Measurements from ENCODE around the gene CRTC2.
A peak's percentile ranks its signal among the peaks of the same experiment; 100 is the strongest.

Gene CRTC2

DNA sequence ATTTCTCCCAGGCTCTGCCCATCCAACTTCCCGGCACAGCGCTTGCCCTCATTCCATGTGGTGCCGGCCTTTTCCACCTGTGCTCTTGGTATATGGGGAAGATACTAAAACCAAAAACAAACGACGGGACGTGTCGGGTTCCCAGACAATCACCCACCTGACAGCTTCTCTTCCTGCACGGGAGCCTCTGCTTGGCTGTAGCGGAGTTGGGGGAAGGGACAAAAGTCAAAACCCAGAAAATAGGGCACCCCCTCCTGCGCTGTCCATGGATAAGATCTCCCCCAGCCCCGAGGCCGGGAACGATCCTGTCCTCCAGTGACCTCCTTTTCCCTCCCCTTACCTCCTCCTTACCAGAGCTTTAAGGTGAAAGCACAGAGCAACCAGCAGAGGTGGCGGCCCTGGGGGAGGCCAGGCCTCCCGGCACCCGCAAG, 18.4 kb upstream of the CRTC2 start:
- DNase-seq (ENCODE audit: low spot score) = no peak

DNA sequence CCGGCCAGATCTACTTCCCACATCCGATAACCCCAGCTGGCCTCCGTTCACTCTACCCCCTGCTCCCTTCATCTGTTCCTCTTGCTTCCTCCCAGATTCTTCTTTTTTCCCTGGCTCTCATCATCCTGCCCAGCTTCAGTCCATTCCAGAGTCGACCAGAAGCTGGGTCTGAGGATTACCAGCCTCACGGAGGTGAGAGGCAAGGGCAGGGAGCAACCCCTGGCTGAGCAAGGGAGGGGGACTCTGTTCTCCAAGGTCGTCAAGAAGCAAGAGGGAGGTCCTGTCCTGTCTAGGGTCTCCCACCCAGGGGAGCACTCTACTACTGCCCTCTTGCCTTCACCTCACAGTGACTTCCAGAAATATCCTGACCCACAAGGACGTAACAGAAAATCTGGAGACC, 15.1 kb upstream of the CRTC2 start:
- no peak for DNase-seq (ENCODE audit: low spot score)

DNA sequence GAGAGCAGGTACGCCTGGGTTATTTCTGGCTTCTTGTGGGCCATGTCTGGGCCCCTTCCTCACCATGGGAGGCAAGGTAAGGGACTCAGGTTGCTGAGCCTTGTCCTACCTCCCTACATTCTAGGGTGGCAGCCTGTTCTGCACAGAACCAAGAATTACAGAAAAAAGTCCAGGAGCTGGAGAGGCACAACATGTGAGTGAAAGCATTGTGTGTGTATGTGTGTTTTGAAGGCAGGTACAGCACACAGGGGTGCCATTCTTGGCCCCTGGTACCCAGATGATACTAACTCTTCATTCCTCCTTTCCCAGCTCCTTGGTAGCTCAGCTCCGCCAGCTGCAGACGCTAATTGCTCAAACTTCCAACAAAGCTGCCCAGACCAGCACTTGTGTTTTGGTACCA, 14.7 kb upstream of the CRTC2 start:
- no peak for DNase-seq (ENCODE audit: low spot score)

DNA sequence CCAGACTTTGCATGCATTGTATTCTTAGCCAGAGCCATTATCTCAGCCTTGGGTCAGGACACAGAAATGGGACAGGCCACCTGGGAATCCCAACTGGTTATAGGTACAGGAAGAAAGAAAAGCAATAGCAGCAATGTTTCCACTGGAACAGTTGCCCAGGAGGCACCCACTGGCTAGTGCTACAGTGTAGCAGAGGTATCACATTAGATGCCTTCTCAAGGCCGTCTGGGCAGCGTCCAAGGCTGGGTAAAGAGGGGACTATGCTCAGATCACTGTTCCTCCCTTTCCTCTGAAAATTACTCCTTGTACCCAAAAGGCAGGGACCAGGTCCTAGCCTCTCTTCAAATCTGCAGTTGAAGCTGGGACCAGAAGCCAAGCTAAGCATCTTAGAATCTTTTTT, 11.9 kb upstream of the CRTC2 start:
- DNase-seq (ENCODE audit: low spot score) = no peak

DNA sequence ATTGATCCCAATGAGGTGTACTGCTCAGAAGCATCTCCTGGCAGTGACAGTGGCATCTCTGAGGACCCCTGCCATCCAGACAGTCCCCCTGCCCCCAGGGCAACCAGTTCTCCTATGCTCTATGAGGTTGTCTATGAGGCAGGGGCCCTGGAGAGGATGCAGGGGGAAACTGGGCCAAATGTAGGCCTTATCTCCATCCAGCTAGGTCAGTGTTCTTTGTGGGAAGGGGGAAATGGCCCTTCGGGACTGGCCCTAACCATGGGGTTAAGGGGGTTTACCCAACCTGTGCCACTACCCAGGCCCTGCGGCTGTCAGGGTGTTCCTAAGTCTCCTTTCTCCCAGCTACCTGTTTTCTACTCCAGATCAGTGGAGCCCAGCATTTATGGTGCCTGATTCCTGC, 10.6 kb upstream of the CRTC2 start:
- DNase-seq (ENCODE audit: low spot score) = no peak

DNA sequence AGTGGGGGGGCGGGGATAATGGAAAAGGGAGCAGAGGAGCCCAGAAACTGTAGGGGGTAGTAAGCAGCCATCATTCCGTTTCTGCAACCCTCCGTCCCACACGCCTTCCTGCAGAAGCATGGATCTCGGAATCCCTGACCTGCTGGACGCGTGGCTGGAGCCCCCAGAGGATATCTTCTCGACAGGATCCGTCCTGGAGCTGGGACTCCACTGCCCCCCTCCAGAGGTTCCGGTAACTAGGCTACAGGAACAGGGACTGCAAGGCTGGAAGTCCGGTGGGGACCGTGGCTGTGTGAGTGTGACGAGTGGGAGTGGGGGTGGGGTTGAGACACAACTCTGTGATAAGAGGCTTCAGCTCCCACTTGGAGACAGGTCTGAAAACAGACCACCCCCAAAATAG, 10.0 kb upstream of the CRTC2 start:
- no peak for DNase-seq (ENCODE audit: low spot score)

DNA sequence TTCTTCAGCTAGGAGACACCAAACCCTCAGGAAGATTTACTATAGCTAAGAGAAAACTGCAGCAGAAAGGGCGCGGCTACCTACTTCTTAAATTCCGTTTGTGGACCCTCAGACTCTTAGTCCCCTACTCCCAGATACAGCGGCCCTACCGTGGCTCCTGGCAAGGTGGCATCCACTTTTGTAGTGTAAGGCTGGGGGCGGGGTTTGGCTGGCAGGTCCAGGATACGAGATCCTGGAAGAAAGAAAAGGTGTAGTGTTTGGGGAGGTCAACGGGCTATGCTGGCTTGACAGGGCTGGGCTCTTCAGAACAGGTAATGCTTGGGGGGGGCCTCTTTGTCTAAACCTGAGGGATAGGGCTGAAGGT, 9.6 kb upstream of the CRTC2 start:
- DNase-seq (ENCODE audit: low spot score) = no peak

DNA sequence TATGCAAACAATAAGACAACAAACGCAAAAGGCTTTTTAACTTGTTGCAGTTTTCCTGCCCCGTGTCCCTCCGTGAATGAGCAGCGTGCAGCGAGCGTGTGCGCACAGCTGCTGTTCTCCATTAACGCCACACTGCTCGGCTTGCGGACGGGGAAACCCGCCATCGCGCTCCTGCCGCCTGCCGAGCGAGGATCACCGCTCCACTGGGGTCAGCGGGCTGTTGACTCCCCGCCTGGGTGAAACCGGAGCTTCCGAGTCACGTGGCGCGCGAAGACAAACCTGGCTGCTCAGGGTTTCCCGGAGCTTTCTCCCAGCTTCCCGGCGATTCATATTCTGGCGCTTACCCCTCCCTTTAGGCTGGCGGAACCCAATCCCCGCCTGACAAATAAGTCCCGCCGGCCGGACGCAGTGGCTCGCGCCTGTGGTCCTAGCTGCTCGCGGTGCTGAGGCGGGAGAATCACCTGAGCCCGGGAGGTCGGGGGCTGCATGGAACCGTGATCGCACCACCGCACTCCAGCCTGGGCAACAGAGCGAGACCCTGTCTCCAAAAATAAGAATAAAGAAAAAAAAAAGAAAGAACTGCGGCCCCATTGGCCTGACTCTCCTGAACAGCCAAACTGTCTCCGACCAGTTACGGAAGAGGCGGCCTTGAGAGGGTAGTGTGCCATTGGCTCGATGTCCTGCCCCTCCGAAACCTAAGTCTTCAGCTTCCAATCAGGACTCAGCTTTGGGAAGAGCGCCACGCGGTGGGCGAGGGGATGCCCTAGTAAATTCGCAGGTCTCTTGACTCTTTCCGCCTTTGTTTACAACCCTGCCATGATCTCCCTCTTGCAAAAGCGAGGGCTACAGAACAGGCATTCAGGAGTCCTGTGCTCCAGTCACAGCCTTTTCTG, 8.9 kb upstream of the CRTC2 start, which contains the start of gene CREB3L4:
TSS of gene CREB3L4 (plus strand) at position 796 of the 893 bp plus-strand sequence. CDS start 624 bp downstream, outside the sequence.
- DNase-seq (ENCODE audit: low spot score) = peak; percentile 92

DNA sequence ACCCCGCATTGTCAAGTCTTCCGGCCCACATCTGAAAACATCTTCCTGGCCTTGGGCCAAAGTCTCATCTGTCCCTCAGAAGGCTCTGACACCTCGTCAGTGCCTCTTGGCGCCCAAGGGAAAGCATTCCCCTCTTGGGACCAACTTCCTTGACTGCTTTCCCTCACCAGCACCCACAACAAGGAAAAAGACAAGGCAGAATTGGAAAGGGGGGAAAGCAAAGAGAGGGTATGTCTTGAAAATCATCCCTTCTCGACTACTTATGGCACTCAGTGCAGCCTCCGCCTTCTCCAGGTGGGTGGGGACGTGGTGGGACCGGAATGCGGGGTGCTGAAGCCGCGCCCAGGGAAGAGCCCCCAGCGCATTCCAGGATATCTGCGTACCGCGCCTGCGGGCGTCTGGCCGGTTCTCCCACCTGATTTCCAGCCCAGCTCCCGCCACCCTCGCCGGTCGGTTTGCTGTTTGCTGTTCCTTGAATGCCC, 5.5 kb upstream of the CRTC2 start:
- DNase-seq (ENCODE audit: low spot score) = peak; percentile 33

DNA sequence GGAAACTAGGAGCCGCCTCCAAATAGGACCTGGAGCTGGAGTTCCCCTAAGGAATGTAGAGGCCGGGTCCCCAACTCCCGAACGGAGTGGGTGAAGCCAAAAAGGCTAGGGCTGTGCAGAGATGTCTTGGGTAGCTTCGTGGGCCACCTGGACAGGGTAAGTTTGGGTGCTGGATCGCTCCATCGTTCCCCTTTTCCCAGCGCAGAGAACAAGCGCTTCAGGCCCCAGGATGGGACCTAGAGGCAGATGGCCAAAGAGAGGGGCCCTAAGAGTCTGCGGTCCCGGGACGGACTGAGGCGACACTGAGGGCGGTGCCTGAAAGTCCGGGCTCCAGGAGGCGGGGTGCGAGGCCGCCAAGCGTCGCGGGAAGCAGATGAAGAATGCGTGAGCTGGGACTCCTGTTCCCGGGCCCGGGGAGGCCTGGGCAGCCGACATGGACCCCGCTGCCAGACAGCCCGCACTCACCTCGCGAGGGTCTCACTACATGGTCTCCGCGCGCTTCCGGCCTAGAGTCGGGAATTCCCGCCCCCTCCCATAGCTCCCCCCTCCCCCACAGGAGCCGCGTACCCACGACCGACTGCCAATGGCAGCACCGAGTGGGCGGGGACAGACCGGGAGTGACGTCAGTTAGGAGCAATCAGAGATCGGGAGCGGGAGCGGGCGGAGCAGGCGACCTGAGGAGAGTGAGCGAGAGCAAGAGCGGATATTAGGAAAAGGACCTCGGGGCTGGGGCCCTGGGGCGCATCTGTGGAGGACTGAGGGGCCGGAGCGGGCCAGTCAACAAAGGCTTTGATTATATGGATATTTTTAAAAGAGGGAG, 4.8 kb upstream of the CRTC2 start, which contains the start of gene SLC39A1:
TSS of gene SLC39A1 (minus strand) at position 508 of the 820 bp plus-strand sequence. CDS start 822 bp downstream, outside the sequence.
- peak; percentile 95 for DNase-seq (ENCODE audit: low spot score)

DNA sequence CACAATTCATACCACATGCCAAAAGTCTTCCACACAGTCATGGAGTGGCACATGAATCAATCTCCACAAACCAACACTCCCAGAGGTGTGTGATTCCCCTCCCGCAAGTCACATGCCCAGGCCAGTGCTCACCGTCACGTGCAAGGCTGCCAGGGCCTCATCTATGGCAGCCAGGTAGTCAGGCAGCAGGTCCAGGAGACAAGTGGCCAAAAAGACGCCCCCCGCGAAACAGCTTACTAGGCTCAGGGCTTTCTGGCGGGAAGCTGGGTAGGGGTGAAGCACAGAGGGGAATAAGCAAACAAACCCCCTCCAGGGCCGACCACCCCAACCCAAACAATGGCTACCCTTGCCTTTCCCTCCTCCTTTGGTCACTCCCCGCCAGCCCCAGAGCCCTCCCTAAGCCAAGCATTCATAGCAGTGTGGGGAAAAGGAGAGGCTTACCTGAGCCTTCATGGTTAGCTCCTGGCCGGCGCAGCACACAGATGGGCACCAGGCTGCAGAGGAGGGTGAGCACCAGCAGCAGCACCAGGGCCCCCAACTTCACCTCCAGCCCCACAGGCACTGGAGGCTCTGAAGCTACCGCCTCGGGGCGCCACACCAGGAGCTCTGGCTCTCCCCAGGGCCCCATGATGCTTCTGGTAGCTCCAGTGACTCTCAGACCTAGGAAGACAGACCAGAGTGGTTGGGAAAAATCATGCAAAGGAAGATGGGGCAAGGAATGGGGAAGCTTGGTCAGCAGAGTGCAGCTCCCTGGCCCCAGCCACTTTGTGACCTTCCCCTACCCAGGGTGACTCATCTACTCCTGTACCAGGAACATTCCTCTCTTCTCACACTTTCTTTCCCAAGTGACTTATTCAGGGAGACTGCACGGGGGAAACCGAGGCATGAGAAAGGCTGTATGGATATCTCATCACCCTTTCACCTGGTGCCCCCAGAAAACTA, 3.9 kb upstream of the CRTC2 start:
- DNase-seq (ENCODE audit: low spot score) = peak; percentile 53

DNA sequence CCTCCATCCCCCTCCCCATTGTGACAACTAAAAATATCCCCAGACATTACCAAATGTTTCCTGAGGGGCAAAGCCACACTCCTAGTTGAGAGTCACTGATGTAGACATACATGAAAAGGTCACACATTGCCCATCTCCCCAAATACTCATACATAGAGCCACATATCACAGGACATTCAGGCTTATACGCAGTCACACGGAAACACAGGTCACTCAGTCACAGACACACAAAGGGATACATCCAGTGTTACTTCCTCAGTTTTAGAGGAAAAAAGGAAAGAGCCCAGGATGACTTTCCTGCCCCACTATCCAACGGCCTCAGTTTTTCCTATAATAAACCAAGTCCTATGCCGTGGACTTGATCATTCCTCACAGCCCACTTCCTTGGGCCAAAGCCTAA, 3.0 kb upstream of the CRTC2 start:
- DNase-seq (ENCODE audit: low spot score) = no peak

DNA sequence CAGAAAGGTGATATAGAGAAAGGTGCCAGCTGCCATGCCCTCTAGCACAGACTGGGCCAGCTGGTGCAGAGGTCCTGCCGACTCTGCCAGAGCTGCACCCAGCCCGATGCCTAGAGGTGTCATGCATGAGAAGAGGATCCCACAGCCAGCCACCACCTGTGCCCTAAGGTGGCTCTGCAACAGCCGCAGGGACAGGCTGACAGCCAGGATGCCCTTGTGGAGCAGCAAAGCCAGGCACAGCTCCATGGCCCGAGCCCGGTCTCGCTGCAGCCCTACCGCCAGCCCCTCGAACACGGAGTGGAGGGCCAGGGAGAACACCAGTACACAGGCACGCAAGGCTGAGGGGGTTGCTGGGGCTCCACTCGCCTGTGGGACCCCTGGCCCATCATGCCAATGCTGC, 1.8 kb upstream of the CRTC2 start:
- no peak for DNase-seq (ENCODE audit: low spot score)

DNA sequence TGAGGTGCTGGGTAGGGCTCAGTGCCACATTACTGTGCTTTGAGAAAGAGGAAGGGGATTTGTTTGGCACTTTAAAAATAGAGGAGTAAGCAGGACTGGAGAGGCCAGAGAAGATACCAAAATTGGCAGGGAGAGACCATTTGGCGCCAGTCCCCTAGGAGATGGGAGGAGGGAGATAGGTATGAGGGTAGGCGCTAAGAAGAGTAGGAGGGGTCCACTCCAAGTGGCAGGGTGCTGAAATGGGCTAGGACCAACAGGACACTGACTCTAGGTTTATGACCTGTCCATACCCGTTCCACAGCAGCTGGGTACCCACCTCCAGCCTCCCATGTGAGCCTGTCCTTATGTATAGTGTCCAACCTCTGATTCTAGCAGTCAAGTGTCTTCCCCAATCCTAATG, 1.0 kb upstream of the CRTC2 start:
- no peak for DNase-seq (ENCODE audit: low spot score)

DNA sequence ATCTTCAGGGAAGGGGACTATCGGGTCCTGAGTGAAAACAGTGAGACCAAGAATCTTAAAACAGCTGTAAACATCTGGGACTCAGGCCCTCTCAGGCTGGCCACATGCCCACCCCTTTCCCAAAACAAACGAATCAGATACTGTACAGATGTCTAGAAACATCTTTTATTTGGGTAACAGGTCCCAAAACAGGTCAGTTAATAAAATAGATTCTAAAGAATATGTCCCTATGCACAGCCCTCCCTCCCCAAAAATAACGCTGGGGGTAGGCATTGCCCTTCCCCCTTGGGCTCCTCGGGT, 499 bp upstream of the CRTC2 start:
- no peak for DNase-seq (ENCODE audit: low spot score)

DNA sequence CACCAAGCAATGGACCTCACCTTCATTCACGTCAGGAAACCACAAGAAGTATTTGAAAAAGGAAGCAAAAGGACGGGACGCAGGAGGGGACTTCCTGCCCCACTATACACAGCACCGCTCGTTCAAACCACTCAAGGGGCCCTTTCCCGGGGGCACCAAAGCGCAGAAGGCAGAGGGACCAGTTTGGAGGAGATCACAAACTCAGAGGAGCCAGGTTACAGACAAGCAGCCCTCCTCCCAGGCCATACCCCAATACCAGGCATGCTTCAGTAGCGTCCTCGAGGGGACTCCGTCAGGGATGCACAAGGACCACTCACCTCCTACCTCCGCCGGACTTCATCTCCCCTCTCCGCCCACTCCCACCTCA, 685 bp downstream of the CRTC2 start:
- no peak for DNase-seq (ENCODE audit: low spot score)

DNA sequence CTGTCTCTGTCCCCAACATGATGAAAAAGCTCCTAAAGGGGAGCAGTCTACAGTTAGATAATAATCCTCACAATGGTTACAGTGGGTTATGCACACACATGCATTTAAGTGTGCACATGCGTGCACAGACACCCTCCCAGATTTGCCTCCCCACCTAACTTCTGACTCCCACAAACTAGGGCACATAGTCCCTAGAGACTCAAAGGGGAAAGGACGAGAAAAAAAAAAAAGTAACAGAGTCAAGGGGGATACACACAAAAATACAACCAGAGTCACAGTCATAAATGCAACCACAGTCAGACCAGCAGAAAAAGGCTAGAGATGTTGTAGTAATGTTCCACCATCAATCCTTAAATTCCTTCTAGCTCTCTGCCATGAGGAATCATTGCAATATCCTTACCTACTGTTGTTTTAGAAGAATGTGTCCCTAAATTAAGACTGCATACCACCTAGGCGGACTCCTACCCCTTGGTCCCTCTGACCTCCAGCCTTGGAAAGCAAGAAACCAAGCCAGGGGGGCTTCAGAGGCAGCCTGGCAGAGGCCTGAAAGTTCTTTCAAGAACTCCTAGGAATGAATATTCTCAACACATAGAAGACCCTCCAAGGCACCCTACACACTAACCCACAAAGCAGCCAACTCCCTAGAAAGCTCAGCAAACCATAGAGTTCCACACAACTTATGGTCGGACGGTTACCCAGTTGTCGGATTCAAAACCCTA, 1.3 kb downstream of the CRTC2 start:
- no peak for DNase-seq (ENCODE audit: low spot score)

DNA sequence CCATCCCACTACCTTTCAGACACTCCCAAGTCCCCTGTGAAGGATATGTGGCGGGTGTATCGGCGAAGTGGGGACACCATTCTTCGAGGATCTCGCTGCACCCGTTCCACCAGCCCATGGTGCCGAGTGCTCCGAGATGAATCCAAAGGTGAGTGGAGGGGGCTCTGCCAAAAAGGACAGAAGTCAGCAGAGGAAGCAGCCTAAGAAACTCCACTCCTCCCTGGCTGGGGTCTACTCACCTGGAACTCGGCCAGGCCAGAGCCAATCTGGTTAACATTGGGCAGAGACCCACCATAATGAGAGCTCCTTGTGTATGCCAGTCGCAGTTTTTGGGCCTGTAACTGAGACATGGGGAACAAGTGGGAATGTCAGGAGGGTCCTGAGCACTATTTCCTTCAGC, 3.6 kb downstream of the CRTC2 start:
- DNase-seq (ENCODE audit: low spot score) = no peak

DNA sequence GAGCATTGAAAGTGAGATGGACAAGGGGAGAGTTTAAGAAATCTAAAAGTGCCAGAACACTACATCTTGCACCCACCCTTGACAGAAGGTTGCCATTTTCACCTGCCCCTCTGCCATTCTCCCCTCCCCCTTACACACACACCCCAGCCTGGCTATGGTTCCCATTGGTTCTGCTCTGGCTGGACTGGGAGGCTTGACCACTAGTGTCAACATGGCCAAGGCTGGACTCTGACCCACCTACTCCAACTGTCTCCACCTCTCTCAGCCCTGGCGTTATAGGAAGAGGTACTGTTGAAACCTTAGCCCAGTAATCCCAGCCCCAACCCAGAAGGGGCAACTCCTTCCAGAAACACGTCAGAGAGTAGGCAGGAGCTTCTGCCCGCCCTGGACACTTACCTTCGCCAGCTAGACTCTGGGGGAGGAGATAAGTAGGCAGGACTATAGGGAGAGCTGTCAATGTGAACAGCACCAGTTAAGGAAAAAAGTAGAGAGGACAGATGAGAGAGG, 4.5 kb downstream of the CRTC2 start:
- no peak for DNase-seq (ENCODE audit: low spot score)

DNA sequence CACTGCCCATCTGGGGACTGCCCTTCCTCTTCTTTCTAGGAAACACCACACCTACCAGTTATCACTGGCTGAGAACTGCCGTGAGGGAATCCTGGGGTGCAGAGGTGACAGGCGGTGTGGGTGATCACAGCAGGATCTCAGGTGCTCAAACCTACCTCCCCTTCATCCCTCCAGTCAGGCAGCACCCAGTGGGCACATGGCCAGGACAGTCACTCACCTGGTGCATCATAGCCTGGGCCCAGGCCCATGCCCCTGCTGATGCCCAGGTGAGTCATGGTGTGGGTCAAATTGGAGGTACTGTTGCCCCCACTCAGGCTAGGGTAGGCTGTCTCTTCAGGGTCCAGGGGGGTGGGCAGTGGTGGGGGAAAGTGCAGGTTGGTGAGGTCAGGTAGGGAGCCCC, 6.6 kb downstream of the CRTC2 start:
- DNase-seq (ENCODE audit: low spot score) = no peak

DNA sequence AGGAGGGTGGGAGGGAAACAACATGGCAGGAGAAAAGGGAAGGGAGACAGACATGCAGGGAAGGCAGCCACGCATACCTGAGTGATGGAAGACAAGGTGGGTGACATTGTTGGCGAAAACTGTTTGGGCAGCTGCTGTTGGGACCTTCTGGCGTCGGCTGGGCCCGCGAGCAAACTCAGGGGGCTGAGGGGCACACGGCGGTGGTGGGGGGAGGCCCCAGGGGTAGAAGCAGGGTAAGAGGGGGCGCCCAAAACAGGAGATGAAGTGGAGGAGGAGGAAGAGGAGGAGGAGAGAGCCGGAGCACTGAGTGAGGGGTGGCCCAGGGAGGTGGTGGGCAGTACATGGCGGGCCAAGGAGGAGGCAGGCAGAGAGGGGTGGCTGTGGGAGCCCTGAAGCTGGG, 7.2 kb downstream of the CRTC2 start:
- no peak for DNase-seq (ENCODE audit: low spot score)

All from GM03348 (cell line).